Esophagus squamous epithelium (tissue), 5 donors: ENCODE results near the gene FGFRL1. TPM values are rescaled to one million over a fixed set of nuclear protein-coding genes. Genes with fewer than 3 reads are reported as not detected.

Experiments used
- DNase-seq: peaks from one replicate; lab custom pipeline; 2025; lab: John Stamatoyannopoulos, UW
- H3K27ac ChIP-seq, 4 donors: fragments of 200-600 bp; sonication (generic); one replicate each; pipeline ENCODE4 v1.5.1; 2016 to 2019; ENCODE audit warnings: mild to moderate bottlenecking in 1 of 4
- H3K27me3 ChIP-seq, 4 donors: fragments of 200-600 bp; sonication (generic); 1 replicate in 3 of 4; 2 replicates in 1 of 4; pipeline versions ENCODE4 v1.5.1 to v1.6.0; 2017 to 2021; ENCODE audit warnings: antibody characterized with exemption in 1 of 4
- H3K36me3 ChIP-seq, 3 donors: fragments of 200-600 bp; sonication (generic); one replicate each; pipeline ENCODE4 v1.5.1; 2016 to 2019
- H3K4me1 ChIP-seq, 3 donors: fragments of 200-600 bp; sonication (generic); one replicate each; pipeline ENCODE4 v1.5.1; 2017 to 2019
- H3K4me3 ChIP-seq, 4 donors: fragments of 200-600 bp; sonication (generic); 1 replicate in 3 of 4; 2 replicates in 1 of 4; pipeline ENCODE4 v1.5.1; 2016 to 2019; ENCODE audit warnings: mild to moderate bottlenecking in 2 of 4, moderate library complexity in 1 of 4
- H3K9me3 ChIP-seq, 3 donors: fragments of 200-600 bp; sonication (generic); one replicate each; pipeline ENCODE4 v1.5.1; 2016 to 2019
- POLR2A ChIP-seq, 4 donors: fragments of 450-650 bp; IDR thresholded peaks; one replicate each; pipeline ENCODE4 v1.6.1; 2017; ENCODE audit warnings: antibody characterized with exemption in 4 of 4, mild to moderate bottlenecking in 4 of 4, moderate library complexity in 3 of 4
- WGBS, 2 donors: methylation state at CpG; one replicate each; pipeline ENCODE4 v1.1.5; 2018; 5-methylcytosine and 5-hydroxymethylcytosine counted together
- intact Hi-C: fragments of 100-400 bp; cut with DNase I; formaldehyde crosslinking; loops from one replicate; pipeline ENCODE4 v1.15.0; 2022
- total RNA-seq, 4 donors: library from RNA; depleted of rRNA; stranded (reverse); fragments of >200 nt; gene quantifications; one replicate each; pipeline ENCODE4 v1.1.0, GENCODE V29; 2016
- TF ChIP-seq, protein P1 (sequence below), 6 experiments: fragments of 450-650 bp in 4 of 6; fragments of 200-600 bp in 2 of 6; sonication (generic) in 2 of 6; IDR thresholded peaks; one replicate each; pipeline ENCODE4 v1.5.1; 2016 to 2019; ENCODE audit warnings: antibody characterized with exemption in 6 of 6, mild to moderate bottlenecking in 4 of 6, moderate library complexity in 4 of 6
- donor health status: DM: yes; HTN: yes; CAD: no.

The FGFRL1 gene
- total RNA-seq, 4 donors from 2014 or later = 2.8 to 10.1 (median 4.7) TPM

- H3K36me3 ChIP-seq = no peaks in the 10 kb centered on the region
- no peak for DNase-seq
- H3K27me3 ChIP-seq = peaks cover 0 to 26% (median 7%) of the 10 kb centered on the region in 4 donors
- peak overlapping the region; percentile 52 to 84 (median 61) for H3K4me3 ChIP-seq
- H3K4me1 ChIP-seq = peaks cover 22 to 42% (median 29%) of the 10 kb centered on the region in 3 donors
- no CpG with 5 or more reads among the region's 69 CpGs for WGBS, 2 donors
- intact Hi-C loops = no loop called here
- no peak for TF ChIP-seq POLR2A (IDR thresholded peaks at IDR 0.05)
- TF ChIP-seq, protein P1, sequence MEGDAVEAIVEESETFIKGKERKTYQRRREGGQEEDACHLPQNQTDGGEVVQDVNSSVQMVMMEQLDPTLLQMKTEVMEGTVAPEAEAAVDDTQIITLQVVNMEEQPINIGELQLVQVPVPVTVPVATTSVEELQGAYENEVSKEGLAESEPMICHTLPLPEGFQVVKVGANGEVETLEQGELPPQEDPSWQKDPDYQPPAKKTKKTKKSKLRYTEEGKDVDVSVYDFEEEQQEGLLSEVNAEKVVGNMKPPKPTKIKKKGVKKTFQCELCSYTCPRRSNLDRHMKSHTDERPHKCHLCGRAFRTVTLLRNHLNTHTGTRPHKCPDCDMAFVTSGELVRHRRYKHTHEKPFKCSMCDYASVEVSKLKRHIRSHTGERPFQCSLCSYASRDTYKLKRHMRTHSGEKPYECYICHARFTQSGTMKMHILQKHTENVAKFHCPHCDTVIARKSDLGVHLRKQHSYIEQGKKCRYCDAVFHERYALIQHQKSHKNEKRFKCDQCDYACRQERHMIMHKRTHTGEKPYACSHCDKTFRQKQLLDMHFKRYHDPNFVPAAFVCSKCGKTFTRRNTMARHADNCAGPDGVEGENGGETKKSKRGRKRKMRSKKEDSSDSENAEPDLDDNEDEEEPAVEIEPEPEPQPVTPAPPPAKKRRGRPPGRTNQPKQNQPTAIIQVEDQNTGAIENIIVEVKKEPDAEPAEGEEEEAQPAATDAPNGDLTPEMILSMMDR (IDR thresholded peaks at IDR 0.05) = no peak
- H3K27ac ChIP-seq = peak overlapping the region in 3 of 4 donors; percentile 4 to 92 (median 92)
- H3K9me3 ChIP-seq = peaks cover 0 to 3% (median 0%) of the 10 kb centered on the region in 3 donors
Observed at GRCh38 chr4:1011666-1012033, 224 bp downstream of the FGFRL1 start.

DNA sequence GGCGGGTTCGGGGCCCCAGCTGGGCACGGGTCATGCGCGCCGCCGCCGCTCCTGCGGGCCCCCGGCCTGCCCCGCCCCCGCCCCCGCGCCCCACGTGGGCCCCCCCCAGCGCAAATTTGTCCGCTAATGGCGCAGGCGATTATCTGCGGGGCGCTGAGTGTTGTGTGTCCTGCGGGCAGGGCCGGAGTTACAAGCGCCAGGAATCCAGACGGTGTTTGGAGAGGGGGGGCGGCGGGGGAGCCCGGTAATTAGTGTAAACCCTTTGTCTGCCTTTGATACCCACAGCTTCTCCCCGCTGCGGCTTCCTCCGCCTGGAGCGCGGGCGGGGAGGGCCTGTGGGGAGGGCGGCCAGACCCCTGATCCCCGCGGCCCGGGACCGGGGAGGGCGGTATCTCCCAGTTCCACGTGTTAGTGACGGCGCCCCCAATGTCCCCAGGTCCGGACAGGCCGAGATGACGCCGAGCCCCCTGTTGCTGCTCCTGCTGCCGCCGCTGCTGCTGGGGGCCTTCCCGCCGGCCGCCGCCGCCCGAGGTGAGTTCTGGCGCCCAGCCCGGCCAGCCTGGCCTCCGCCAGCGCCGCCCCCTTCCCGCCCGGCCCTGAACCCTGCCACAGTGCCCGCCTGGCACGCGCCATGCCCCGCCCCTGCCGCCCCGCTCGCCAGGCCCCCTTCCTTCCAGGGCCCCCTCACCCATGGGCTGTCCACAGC is 761 bp downstream of the FGFRL1 start:
- no peak for DNase-seq
- no peaks in the 10 kb centered on the region for H3K36me3 ChIP-seq
- H3K9me3 ChIP-seq = no peaks in the 10 kb centered on the region
- no peak for TF ChIP-seq POLR2A (IDR thresholded peaks at IDR 0.05)
- TF ChIP-seq, protein P1 (IDR thresholded peaks at IDR 0.05) = no peak
- H3K27ac ChIP-seq = peak overlapping the region; percentile 4 to 92 (median 34)
- 3% methylated on average over 17 of the region's 69 CpGs; no CpG with 5 or more reads in 1 of the 2 donors for WGBS, 2 donors
- H3K4me1 ChIP-seq = peaks cover 22 to 42% (median 29%) of the 10 kb centered on the region in 3 donors
- peaks cover 0 to 20% (median 7%) of the 10 kb centered on the region in 4 donors for H3K27me3 ChIP-seq
- intact Hi-C loops = no loop called here
- H3K4me3 ChIP-seq = peak overlapping the region; percentile 21 to 84 (median 59)

- Histone ChIP-seq H3K27ac (no peak overlapping the region), H3K9me3 (no peaks in the 10 kb centered on the region), H3K4me3 (no peak overlapping the region), H3K4me1 (peaks cover 22 to 42% (median 29%) of the 10 kb centered on the region in 3 donors), H3K36me3 (no peaks in the 10 kb centered on the region), H3K27me3 (peaks cover 0 to 9% (median 6%) of the 10 kb centered on the region in 4 donors)
- intact Hi-C loops = no loop called here
- no peak for DNase-seq
- TF ChIP-seq POLR2A (IDR thresholded peaks at IDR 0.05) = no peak
- TF ChIP-seq, protein P1 (IDR thresholded peaks at IDR 0.05) = no peak
- 85 to 96% methylated on average over 5 to 13 of the region's 43 CpGs for WGBS, 2 donors
Observed at GRCh38 chr4:1013225-1014073, 2.0 kb downstream of the FGFRL1 start.

- TF ChIP-seq POLR2A (IDR thresholded peaks at IDR 0.05) = no peak
- TF ChIP-seq, protein P1 (IDR thresholded peaks at IDR 0.05) = no peak
- Histone ChIP-seq H3K27me3 (no peaks in the 10 kb centered on the region), H3K9me3 (no peaks in the 10 kb centered on the region), H3K4me1 (peaks cover 14 to 32% (median 24%) of the 10 kb centered on the region in 3 donors), H3K36me3 (no peaks in the 10 kb centered on the region), H3K4me3 (no peak overlapping the region), H3K27ac (no peak overlapping the region)
- no peak for DNase-seq
- WGBS, 2 donors = 57 to 90% methylated on average over 3 to 13 of the region's 36 CpGs
- intact Hi-C loops = no loop called here
Observed at GRCh38 chr4:1014291-1015167, 3.1 kb downstream of the FGFRL1 start.
